ENCODE measurements around the gene EXOC8.

DNA sequence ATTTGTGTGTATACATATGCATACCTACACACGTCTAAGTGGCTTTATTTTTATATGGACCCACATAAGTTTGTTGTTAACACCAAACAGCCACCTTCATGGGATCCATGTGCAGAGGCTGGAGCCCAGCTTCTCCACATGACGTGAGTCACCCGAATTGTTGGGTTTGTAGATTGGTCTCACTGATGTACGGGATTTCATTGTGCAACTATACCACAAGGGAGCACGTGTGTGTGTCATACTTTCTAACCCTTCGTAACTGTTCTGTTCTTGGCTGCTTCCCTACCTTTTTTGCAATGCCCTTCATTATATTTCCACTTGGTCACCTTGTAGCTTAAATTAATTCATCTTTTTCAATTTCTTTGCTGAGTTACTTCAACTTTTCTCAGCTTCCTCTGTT, 21.5 kb upstream of the EXOC8 start:
- TF ChIP-seq, protein P1, sequence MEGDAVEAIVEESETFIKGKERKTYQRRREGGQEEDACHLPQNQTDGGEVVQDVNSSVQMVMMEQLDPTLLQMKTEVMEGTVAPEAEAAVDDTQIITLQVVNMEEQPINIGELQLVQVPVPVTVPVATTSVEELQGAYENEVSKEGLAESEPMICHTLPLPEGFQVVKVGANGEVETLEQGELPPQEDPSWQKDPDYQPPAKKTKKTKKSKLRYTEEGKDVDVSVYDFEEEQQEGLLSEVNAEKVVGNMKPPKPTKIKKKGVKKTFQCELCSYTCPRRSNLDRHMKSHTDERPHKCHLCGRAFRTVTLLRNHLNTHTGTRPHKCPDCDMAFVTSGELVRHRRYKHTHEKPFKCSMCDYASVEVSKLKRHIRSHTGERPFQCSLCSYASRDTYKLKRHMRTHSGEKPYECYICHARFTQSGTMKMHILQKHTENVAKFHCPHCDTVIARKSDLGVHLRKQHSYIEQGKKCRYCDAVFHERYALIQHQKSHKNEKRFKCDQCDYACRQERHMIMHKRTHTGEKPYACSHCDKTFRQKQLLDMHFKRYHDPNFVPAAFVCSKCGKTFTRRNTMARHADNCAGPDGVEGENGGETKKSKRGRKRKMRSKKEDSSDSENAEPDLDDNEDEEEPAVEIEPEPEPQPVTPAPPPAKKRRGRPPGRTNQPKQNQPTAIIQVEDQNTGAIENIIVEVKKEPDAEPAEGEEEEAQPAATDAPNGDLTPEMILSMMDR (IDR thresholded peaks at IDR 0.05) = no peak
- TF ChIP-seq POLR2AphosphoS5 (IDR thresholded peaks at IDR 0.05) (peak in 1 of 3 donors; percentile 78), EP300 (IDR thresholded peaks at IDR 0.05) (no peak), POLR2A (IDR thresholded peaks at IDR 0.05) (no peak)

All from suprapubic skin (tissue), 4 donors.